ENCODE measurements around the gene ATOX1.

- no peak for TF ChIP-seq CTCF (IDR thresholded peaks at IDR 0.05)
- TF ChIP-seq POLR2A (IDR thresholded peaks at IDR 0.05): no peak
These were observed 8.5 kb upstream of the ATOX1 start for GRCh38 chr5:151766975-151767374.

Measured in thyroid gland (tissue), 4 donors.